NCI-H2029 treated with DMSO at 0.1 percent for 48 hours (cell line): ENCODE results near the gene SLC34A3.

ENCODE experiments used
- DNase-seq: peaks from one replicate; lab custom pipeline; 2025; lab: John Stamatoyannopoulos, UW

Gene SLC34A3

DNA sequence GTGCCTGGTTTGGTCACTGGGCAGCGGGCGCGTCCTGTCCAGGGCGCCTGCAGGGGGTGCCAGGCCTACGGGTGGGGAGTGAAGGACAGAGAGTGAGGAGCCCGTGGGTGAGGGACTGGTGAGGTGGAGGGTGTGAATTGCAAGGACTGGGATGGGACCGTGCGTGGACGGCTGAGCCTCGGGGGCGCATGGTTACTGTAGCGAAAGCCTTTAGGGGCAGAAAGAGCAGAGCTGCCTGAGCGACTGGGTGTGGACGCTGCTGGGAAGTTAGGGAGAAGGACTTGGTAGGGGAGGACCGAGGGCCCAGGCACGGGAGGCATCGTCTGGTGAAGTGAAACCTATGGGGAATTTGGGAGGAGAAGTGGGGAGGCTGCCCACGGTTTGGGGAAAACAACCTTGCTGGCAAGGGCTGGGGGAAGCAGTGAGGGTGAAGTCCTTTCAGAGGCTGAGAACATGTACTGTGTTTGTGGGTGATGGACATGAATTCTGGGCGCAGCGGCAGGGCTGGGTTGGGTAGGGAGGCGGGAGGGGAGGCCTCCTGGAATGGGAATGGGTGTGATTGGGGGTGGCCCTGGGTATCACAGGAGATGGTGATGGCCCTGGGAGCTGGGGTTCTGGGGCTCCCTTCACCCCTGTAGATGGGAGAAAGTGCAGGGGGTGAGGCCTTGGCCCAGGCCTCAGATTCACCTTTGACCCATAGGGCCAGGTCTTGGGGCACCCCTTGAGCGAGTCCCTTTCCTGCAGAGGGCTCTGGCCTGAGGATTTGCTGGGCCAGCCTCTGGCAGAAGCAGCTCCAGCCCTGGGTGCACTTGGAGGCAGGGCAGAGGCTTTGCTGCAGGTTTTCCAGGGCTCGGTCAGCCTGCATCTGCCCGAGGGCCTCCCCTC lies 45.1 kb downstream of the SLC34A3 start:
- DNase-seq = no peak

GRCh38 chr9:137276473-137277328 lies 46.0 kb downstream of the SLC34A3 start:
- DNase-seq = no peak

GRCh38 chr9:137277329-137278041 lies 46.8 kb downstream of the SLC34A3 start, which contains the start of gene TOR4A:
TSS of gene TOR4A (plus strand) at chr9:137277726. CDS start at chr9:137278690, 964 bp downstream.
- no peak for DNase-seq

GRCh38 chr9:137278061-137278701 lies 47.5 kb downstream of the SLC34A3 start:
- no peak for DNase-seq

DNA sequence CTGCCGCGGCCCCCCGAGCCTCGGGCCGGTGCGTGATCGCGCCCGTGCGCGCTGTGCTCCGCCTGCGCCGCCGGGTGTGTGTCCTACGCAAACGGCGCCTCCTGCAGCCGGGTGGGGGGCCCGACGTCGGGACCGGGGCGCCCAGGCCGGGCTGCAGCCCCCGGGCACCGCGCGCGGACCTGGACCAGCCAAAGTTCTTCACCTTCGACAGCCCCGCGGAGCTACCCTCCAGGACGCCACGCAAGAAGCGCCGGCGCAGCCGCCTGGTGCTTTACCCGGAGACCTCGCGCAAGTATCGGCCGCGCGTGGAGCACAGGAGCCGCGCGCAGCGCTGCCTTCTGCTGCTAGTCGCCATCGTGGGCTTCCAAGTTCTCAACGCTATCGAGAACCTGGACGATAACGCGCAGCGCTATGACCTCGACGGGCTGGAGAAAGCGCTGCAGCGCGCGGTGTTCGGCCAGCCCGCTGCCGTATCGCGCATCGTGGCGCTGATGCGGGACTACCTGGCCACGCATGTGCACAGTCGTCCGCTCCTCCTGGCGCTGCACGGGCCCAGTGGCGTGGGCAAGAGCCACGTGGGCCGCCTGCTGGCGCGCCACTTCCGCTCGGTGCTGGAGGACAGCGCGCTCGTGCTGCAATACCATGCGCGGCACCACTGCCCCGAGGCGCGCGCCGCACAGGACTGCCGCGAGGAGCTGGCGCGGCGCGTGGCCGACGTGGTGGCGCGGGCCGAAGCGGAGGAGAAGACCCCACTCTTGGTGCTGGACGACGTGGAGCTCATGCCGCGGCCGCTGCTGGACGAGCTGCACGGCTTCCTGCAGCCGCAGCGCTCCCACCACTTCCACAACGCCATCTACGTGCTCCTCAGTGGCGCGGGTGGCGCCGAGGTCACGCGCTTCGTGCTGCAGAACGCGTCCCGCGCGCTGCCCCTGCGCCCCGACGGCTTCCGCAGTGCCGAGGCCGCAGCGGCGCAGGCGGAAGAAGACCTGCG lies 48.3 kb downstream of the SLC34A3 start:
- no peak for DNase-seq

DNA sequence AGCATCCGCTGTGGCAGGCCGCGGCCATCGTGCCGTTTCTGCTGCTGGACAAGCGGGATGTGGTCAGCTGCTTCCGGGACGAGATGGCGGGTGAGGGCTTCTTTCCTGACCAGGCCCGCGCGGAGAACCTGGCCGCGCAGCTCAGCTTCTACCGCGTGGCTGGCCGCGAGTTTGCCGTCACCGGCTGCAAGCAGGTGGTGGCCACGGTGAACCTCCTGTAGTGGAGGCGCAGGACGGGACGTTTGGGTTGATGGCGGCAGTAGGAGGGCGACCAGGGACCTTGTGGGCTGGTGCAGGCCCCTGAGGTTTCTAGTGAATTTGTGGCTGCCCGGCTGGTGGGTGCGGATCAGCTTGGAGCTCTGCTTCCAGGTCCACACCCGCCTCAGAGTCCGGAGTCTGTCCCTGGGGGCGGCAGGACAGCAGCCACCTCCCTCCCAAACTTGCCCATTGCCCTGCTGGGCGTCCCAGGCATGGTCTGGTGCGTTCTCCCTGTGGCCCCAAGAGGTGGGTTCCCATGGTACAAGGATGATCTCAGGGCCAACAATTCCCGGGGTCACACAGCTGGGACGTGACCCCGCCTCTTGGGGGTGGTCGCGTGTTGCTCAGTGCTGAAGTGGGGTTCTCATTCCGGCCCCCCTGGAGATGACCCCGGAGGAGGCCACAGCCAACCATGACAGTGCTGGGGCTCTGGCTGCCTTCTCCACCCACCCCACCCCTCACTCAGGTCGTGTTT lies 49.2 kb downstream of the SLC34A3 start:
- DNase-seq = no peak

- DNase-seq = no peak
These were observed 50.0 kb downstream of the SLC34A3 start for GRCh38 chr9:137280474-137281344.

DNA sequence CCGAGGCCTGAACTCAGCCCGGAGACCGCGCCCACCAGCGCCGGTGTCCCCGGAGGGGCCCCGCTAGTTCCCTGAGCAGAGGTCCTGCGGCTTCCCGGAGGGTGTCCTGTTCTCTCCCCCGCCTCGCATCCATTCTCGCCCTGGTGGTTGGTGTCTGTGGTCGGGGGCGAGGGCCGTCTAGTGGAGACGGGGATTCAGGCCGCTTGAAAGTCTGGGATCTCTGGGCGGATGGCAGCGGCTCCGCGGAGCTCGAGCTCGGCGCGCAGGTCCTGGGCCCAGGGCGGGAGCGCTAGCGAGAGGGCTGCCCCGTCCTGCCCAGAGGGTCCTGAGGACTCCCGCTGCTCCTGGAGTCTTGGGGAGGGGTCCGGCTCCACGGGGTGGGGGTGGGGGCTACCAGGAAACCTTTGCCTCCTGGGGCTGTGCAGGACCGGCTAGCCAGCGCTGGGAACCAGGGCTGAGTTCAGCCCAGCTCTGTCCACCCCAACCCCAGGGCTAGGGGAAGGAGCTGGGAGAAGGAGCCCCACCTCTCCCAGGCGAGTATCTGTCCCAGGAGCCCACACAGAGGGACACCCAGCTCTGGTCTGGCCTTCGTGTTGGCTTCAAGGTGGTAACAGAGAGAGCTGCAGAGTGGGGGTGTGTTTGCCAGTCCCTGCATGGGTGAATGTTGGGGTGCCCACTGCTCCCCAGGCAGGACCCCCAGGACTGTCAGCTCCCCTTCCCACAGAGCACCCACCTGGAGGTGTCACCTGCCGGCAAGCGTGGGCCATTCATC lies 50.8 kb downstream of the SLC34A3 start:
- no peak for DNase-seq
